HG03060 (cell line): ENCODE data around the gene TAMALIN.

Experiments
- ATAC-seq: cut with Tn5 transposase; IDR thresholded peaks from one replicate; pipeline ENCODE4 v1.9.1; 2021; ENCODE audit warnings: low read depth, moderate number of reproducible peaks; ENCODE audit not compliant: unreplicated experiment

TAMALIN gene

GRCh38 chr12:52010692-52011601, 4.2 kb downstream of the TAMALIN start:
- ATAC-seq = no peak

GRCh38 chr12:52011602-52012214, 5.0 kb downstream of the TAMALIN start:
- ATAC-seq = no peak

DNA sequence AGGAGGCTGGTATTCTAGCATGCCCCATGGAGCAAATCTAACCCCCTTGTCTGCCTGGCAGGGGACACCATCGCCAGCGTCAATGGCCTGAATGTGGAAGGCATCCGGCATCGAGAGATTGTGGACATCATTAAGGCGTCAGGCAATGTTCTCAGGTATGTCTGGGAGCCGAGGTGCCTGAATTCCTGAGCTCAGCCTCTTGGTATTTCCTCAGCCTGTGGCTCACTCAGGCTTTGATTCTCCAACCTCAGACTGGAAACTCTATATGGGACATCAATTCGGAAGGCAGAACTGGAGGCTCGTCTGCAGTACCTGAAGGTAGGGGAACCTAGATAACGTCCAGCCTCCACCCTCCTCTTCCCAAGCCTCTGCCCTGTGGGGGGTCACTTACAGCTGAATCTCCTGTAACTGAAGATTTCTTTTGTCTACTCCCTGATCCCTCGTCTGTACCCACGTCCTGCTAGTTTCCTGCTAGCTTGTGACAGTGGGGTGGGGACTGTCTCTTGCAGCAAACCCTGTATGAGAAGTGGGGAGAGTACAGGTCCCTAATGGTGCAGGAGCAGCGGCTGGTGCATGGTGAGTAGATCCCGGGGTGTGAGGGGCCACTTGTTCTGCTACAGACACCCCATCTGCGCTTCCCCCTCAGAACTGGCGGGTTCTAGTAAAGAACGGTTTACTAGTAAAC, 7.0 kb downstream of the TAMALIN start:
- no peak for ATAC-seq

DNA sequence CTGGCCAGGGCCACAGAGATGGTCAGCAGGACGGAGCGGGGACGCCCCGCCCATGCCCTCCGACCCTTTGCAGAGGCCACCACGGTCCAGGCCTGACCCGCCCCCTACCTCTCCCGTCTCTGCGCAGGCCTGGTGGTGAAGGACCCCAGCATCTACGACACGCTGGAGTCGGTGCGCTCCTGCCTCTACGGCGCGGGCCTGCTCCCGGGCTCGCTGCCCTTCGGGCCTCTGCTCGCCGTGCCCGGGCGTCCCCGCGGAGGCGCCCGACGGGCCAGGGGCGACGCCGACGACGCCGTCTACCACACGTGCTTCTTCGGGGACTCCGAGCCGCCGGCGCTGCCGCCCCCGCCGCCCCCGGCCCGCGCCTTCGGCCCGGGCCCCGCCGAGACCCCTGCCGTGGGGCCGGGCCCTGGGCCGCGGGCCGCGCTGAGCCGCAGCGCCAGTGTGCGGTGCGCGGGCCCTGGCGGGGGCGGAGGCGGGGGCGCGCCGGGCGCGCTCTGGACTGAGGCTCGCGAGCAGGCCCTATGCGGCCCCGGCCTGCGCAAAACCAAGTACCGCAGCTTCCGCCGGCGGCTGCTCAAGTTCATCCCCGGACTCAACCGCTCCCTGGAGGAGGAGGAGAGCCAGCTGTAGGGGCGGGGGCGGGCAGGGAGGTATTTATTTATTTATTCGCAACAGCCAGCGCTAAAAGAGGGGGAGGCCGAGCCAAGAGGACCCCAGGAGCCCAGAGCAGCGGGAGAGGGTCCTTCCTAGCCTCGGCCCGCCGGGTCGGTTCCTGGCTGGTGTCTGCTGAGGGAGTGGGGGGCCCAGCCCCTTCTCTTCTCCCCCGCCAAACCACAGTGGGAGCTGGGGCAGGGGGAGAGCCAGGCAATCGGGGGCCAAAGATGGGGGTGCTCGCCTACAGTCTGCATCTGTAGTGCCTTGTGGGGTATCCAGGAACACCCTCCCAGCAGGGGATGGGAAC, 8.1 kb downstream of the TAMALIN start:
- no peak for ATAC-seq

DNA sequence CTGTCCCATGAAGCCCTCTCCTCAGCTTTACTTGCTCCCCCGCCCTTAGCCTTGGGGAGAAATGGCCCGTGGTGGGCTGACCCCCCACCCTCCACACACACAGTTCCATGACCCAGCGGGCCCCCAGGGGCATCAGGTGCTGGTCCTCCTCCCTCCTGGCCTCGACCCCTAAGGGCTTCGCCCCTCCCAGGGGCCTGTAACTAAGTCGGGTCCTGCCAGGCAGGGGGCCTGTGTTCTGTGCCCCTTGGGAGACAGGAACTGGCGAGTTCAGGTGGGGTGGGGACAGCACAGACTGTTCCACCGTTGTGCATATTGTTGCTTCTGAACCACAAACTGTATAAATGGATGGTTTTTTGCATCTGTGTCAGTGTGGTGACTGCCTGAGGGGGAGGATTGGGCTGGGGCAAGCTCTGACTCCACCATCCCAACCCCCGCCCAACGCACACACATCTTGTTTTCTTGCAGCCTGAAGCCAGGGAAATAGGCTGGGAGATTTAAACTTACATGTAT, 8.8 kb downstream of the TAMALIN start:
- no peak for ATAC-seq

GRCh38 chr12:52018433-52019112, 11.8 kb downstream of the TAMALIN start:
- no peak for ATAC-seq

DNA sequence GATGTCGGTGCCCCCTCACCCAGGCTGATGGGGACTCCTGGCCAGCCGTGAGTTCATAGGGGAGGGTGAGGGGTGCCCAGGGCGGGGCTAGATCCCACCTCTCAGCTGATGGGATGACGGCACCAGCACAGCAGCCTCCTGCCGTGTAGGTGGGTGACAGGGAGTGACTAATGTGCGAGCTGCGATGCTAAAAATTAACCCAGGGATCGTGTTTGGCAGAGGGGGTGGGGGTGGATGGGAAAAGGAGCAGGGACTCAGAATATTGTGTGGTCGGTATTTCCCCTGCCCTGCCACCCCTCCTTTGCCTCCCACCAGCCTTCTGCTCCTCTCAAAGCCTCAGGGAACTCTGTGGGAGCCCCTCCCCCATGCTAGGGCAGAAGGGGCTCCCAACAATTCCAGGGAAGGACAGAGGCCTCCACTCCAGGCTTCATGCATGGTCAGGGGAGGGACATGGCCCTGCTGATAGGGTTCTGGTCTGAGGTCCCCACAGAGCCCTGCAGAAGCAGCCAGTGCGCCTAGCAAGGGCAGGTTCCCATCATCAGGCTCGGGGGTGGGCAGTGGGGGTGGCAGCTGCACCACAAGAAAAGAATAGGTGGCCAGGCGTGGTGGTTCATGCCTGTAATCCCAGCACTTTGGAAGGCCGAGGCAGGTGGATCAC, 12.5 kb downstream of the TAMALIN start:
- no peak for ATAC-seq

GRCh38 chr12:52020539-52021336, 14.0 kb downstream of the TAMALIN start:
- ATAC-seq = no peak

DNA sequence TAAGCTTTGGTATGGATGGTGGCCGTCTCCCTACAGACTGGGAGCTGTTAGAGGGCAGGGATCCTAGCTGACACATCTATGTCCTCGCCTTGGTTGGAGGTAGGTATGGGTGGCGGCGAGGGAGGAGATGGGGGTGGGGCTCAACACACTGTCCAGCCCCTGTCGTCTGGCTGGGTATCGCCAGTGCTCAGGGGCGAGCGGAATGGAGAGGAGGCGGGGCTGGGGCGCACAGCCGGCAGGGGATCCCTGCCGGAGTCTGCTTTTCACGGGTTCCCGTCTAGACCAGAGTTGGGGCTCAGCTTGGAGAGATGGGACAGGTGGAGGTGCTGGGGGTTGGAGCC, 16.1 kb downstream of the TAMALIN start:
- ATAC-seq = no peak

GRCh38 chr12:52023182-52023975, 16.6 kb downstream of the TAMALIN start:
- no peak for ATAC-seq

DNA sequence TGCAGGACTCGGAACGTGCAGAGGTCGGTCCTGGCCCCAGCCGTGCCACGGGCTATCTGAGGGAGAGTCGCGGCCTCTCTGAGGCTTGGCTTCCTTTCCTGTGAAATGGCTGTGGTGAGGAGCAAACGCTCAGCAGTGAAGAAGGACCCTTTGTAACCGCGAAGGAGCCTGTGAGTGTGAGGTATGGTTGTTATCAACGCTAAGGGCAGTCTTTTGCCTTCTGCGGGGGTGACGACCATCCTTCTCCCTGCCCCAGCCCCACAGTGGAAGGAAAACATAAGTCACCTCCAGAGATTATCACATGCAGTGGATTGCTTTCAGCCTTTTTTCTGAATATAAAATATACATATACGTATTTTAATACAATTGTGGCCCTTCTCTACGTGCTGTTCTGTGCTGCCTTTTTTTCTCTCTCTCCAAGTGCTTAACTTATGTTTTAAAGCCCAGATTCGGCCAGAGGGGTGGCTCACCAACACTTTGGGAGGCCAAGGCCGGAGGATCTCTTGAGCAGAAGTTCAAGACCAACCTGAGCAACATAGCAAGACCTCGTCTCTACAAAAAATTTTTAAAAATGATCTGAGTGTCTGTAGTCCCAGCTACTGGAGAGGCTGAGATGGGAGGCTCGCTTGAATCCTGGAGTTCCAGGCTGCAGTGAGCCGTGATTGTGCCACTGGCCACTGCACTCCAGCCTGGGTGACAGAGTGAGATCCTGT, 17.4 kb downstream of the TAMALIN start:
- no peak for ATAC-seq

DNA sequence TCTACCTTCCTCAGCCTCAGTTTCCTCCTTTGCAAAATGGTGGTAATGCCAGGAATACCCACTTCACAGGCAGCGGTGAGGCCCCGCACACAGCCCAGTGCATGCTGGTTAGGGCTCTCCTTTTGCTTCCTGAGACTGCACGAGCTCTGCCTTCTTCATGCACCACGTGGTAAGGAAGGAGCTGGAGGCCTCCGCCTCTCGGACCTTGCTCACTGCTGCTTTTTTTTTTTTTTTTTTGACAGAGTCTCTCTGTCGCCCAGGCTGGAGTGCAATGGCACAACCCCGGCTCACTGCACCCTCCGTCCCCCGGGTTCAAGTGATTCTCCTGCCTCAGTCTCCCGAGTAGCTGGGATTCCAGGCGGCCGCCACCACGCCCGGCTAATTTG, 18.1 kb downstream of the TAMALIN start:
- no peak for ATAC-seq

DNA sequence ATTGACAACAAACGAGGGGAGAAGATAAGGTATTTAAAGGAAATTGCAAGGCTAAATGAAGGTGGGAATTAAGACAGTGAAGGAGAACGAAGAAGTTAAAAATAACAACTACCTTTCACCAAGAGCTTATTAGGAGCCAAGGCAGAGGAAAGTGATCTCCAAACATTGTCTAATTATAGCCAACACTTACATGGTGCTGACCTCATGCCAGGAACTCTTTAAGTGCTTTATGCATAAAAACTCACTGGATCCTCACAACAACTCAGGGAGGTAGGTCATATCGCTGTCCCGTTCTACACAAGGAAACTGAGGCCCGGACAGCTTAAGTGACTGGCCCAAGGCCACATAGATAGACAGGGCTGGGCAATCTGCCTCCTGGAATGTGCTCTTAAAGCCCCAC, 19.5 kb downstream of the TAMALIN start:
- no peak for ATAC-seq

- no peak for ATAC-seq
Observed at GRCh38 chr12:52027085-52027843, 20.5 kb downstream of the TAMALIN start.

DNA sequence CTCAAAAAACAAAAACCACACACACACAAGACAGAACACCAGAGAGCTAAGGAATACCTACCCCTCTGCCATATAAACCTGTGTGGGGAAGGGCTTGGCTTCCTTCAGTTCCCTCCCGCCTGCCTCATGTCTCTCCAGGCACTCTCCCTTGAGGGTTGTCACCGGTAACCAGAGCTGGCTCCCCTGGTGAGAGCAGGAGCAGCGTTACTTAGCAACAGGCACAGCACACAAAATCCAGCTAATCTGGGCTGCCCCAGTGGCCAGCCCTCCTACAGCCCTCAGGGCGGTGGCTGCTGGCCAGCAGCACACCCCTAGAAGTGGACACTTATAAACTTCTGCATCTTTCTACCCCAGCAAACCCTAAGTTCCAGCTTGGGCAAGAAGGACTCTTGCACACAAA, 22.9 kb downstream of the TAMALIN start:
- no peak for ATAC-seq

GRCh38 chr12:52032446-52032803, 25.7 kb downstream of the TAMALIN start:
- no peak for ATAC-seq
